WTC11 (cell line): Measurements from ENCODE around the gene IDH1. TPM values are rescaled to one million over a fixed set of nuclear protein-coding genes. Genes with fewer than 3 reads are reported as not detected.

Source experiments
- ATAC-seq: fragments of 200-7000 bp; cut with Tn5 transposase; 2 replicates; pipeline ENCODE4 v1.10.0; 2021; ENCODE audit warnings: mild to moderate bottlenecking, moderate library complexity
- CTCF ChIA-PET: fragments of 300-600 bp; sonication (Branson Sonifier 250); formaldehyde crosslinking; loops from one replicate; lab custom pipeline; 2021; ENCODE audit warnings: antibody characterized with exemption; lab: Charles Lee
- POLR2A ChIA-PET: fragments of 350-600 bp; sonication (Branson Sonifier 250); formaldehyde crosslinking; loops from one replicate; lab custom pipeline; 2021; ENCODE audit warnings: antibody characterized with exemption; lab: Charles Lee
- DNase-seq: peaks from one replicate; pipeline ENCODE4 v3.0.0; 2021; ENCODE audit warnings: low spot score
- H3K27ac Mint-ChIP-seq: 2 replicates; pipeline ENCODE4 v1.8.0; 2021; ENCODE audit warnings: mixed read lengths
- H3K27me3 Mint-ChIP-seq: 2 replicates; pipeline ENCODE4 v1.8.0; 2021; ENCODE audit warnings: low read depth, mild to moderate bottlenecking, moderate library complexity, mixed read lengths
- H3K36me3 Mint-ChIP-seq: 2 replicates; pipeline ENCODE4 v1.8.0; 2021; ENCODE audit warnings: mixed read lengths
- H3K4me1 Mint-ChIP-seq: 2 replicates; pipeline ENCODE4 v1.8.0; 2022; ENCODE audit warnings: mixed read lengths
- H3K4me3 Mint-ChIP-seq: 2 replicates; pipeline ENCODE4 v1.8.0; 2021; ENCODE audit warnings: mild to moderate bottlenecking, moderate library complexity, mixed read lengths
- H3K9me3 Mint-ChIP-seq: 2 replicates; pipeline ENCODE4 v1.8.0; 2021; ENCODE audit warnings: mixed read lengths
- AR ChIP-seq: fragments of 250-450 bp; sonication (Bioruptor Pico); IDR thresholded peaks from 2 replicates; pipeline ENCODE4 v1.9.0; 2021; ENCODE audit warnings: mild to moderate bottlenecking
- ATF1 ChIP-seq: sonication (generic); formaldehyde crosslinking; IDR thresholded peaks from 2 replicates; pipeline ENCODE4 v1.8.1; 2023; ENCODE audit warnings: mild to moderate bottlenecking, moderate library complexity, missing genetic modification reagents
- CBFB ChIP-seq: sonication (generic); formaldehyde crosslinking; IDR thresholded peaks from 2 replicates; pipeline ENCODE4 v1.8.1; 2022; ENCODE audit warnings: mild to moderate bottlenecking, low read depth, missing genetic modification reagents
- CTCF ChIP-seq: fragments of 200-600 bp; IDR thresholded peaks from 2 replicates; pipeline ENCODE4 v1.8.0; 2022; ENCODE audit warnings: antibody characterized with exemption
- ETV6 ChIP-seq: sonication (generic); formaldehyde crosslinking; IDR thresholded peaks from 2 replicates; pipeline ENCODE4 v1.8.1; 2022; ENCODE audit warnings: mild to moderate bottlenecking, missing genetic modification reagents
- FOXP1 ChIP-seq: sonication (generic); formaldehyde crosslinking; IDR thresholded peaks from 2 replicates; pipeline ENCODE4 v1.8.0; 2022; ENCODE audit warnings: missing genetic modification reagents, mild to moderate bottlenecking, moderate library complexity, borderline replicate concordance
- GABPB1 ChIP-seq: sonication (generic); formaldehyde crosslinking; IDR thresholded peaks from 2 replicates; pipeline ENCODE4 v1.8.1; 2023; ENCODE audit warnings: mild to moderate bottlenecking, missing genetic modification reagents
- GTF2I ChIP-seq: fragments of 250-450 bp; sonication (Bioruptor Pico); conservative IDR thresholded peaks from 2 replicates; pipeline ENCODE4 v1.4.0; 2021; ENCODE audit warnings: mild to moderate bottlenecking
- HMGA2 ChIP-seq: fragments of 250-450 bp; sonication (Bioruptor Pico); IDR thresholded peaks from 2 replicates; pipeline ENCODE4 v1.4.0; 2021; ENCODE audit warnings: mild to moderate bottlenecking, moderate library complexity
- MAX ChIP-seq: sonication (generic); formaldehyde crosslinking; IDR thresholded peaks from 2 replicates; pipeline ENCODE4 v1.8.0; 2022; ENCODE audit warnings: mild to moderate bottlenecking, missing genetic modification reagents
- MYBL2 ChIP-seq: sonication (generic); formaldehyde crosslinking; IDR thresholded peaks from 2 replicates; pipeline ENCODE4 v1.8.1; 2023; ENCODE audit warnings: mild to moderate bottlenecking, moderate library complexity, missing genetic modification reagents
- NFATC4 ChIP-seq: fragments of 250-450 bp; sonication (Bioruptor Pico); IDR thresholded peaks from 2 replicates; pipeline ENCODE4 v1.9.0; 2021; ENCODE audit warnings: mild to moderate bottlenecking
- NFE2L1 ChIP-seq: sonication (generic); formaldehyde crosslinking; IDR thresholded peaks from 2 replicates; pipeline ENCODE4 v1.8.1; 2023; ENCODE audit warnings: missing genetic modification reagents
- NR2C2 ChIP-seq: sonication (generic); formaldehyde crosslinking; IDR thresholded peaks from 2 replicates; pipeline ENCODE4 v1.8.0; 2022; ENCODE audit warnings: mild to moderate bottlenecking, missing genetic modification reagents
- NR3C1 ChIP-seq: sonication (generic); formaldehyde crosslinking; conservative IDR thresholded peaks from 2 replicates; pipeline ENCODE4 v1.8.1; 2023; ENCODE audit warnings: low read depth, mild to moderate bottlenecking, missing genetic modification reagents
- SOX15 ChIP-seq: fragments of 250-450 bp; sonication (Bioruptor Pico); IDR thresholded peaks from 2 replicates; pipeline ENCODE4 v1.9.0; 2021; ENCODE audit warnings: mild to moderate bottlenecking
- STAT6 ChIP-seq: sonication (generic); formaldehyde crosslinking; conservative IDR thresholded peaks from 2 replicates; pipeline ENCODE4 v1.8.1; 2023; ENCODE audit warnings: mild to moderate bottlenecking, low read depth, missing genetic modification reagents, moderate library complexity
- TCF7 ChIP-seq: sonication (generic); formaldehyde crosslinking; IDR thresholded peaks from 2 replicates; pipeline ENCODE4 v1.8.0; 2022; ENCODE audit warnings: mild to moderate bottlenecking, low read depth, missing genetic modification reagents, moderate library complexity
- ZNF416 ChIP-seq: fragments of 250-450 bp; sonication (Bioruptor Pico); IDR thresholded peaks from 2 replicates; pipeline ENCODE4 v1.9.0; 2021; ENCODE audit warnings: mild to moderate bottlenecking, inconsistent platforms
- total RNA-seq: library from RNA; stranded (reverse); gene quantifications from 3 replicates; pipeline ENCODE4 v1.2.3, GENCODE V29; 2021
- TF ChIP-seq, protein P1 (sequence below): sonication (generic); formaldehyde crosslinking; IDR thresholded peaks from 2 replicates; pipeline ENCODE4 v1.8.1; 2023; ENCODE audit warnings: mild to moderate bottlenecking, missing genetic modification reagents
- TF ChIP-seq, protein P2 (sequence below): sonication (generic); formaldehyde crosslinking; IDR thresholded peaks from 2 replicates; pipeline ENCODE4 v1.8.1; 2022; ENCODE audit warnings: mild to moderate bottlenecking, missing genetic modification reagents, moderate library complexity, borderline replicate concordance
- TF ChIP-seq, protein P3 (sequence below): sonication (generic); formaldehyde crosslinking; IDR thresholded peaks from 2 replicates; pipeline ENCODE4 v1.8.0; 2022; ENCODE audit warnings: mild to moderate bottlenecking, missing genetic modification reagents

The IDH1 gene
- total RNA-seq, 1 experiment from 2014 or later: 352 TPM

DNA sequence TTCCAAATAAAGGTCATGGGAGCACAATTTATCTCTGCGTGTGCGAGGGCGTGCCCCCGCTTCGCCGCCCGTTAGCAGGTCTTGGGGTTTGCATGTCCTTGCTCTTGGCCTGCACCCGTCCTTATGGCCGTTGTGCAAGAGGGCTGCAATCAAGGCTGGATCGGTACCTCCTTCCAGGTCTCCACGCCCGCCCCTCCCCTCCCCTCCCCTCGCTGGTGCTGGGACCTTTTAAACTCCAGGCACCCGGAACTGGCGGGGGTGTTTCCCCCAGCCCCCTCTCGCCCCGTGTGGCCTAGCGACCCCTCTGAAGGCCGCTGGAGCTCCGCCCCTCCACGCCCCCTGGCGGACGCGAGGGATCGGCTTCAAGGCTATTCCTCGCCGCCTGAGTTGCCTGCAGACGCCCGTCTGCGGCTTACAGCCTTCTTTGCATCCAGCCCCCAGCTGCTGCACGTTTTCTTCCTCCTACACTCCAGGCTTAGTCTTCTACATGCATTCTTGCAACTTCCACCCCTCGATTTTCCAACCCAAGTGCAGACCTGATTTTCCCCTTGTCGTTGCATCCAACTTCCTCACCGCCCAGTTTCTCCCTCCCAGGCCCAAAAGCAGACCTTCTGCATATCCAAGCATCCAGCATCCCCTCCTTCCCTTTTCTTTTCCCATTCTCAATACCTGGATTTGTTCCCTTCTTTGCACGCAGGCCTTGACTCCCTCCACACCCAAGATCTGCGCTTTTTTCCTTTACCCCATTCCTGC is 577 bp downstream of the IDH1 start:
- H3K4me3 Mint-ChIP-seq: peak overlapping the region; percentile 99
- POLR2A ChIA-PET: interaction anchor here (0.6 to 3.3 kb wide), 8 partner anchors 11 to 543 kb away, joined by 3 to 38 read pairs (median 6); partner anchors contain the start of gene PIKFYVE
- peak; percentile 6; the same call in 1 of the 2 replicates for TF ChIP-seq FOXP1 (CRISPR knock-in tag)
- no peak; the same call in 1 of the 2 replicates for TF ChIP-seq CBFB (CRISPR knock-in tag)
- no peak for TF ChIP-seq SOX15 (CRISPR knock-in tag)
- TF ChIP-seq GABPB1 (CRISPR knock-in tag): peak; percentile 94
- no peak for TF ChIP-seq ZNF416 (CRISPR knock-in tag)
- no peak for TF ChIP-seq NR2C2 (CRISPR knock-in tag)
- TF ChIP-seq, protein P1, sequence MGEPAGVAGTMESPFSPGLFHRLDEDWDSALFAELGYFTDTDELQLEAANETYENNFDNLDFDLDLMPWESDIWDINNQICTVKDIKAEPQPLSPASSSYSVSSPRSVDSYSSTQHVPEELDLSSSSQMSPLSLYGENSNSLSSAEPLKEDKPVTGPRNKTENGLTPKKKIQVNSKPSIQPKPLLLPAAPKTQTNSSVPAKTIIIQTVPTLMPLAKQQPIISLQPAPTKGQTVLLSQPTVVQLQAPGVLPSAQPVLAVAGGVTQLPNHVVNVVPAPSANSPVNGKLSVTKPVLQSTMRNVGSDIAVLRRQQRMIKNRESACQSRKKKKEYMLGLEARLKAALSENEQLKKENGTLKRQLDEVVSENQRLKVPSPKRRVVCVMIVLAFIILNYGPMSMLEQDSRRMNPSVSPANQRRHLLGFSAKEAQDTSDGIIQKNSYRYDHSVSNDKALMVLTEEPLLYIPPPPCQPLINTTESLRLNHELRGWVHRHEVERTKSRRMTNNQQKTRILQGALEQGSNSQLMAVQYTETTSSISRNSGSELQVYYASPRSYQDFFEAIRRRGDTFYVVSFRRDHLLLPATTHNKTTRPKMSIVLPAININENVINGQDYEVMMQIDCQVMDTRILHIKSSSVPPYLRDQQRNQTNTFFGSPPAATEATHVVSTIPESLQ (CRISPR knock-in tag): no peak
- no peak for TF ChIP-seq HMGA2 (CRISPR knock-in tag)
- TF ChIP-seq, protein P2, sequence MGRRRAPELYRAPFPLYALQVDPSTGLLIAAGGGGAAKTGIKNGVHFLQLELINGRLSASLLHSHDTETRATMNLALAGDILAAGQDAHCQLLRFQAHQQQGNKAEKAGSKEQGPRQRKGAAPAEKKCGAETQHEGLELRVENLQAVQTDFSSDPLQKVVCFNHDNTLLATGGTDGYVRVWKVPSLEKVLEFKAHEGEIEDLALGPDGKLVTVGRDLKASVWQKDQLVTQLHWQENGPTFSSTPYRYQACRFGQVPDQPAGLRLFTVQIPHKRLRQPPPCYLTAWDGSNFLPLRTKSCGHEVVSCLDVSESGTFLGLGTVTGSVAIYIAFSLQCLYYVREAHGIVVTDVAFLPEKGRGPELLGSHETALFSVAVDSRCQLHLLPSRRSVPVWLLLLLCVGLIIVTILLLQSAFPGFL (CRISPR knock-in tag): no peak
- TF ChIP-seq NR3C1 (CRISPR knock-in tag): 0 out of 2 replicates have a peak, but pooled peaks have one; percentile 67
- TF ChIP-seq MAX (CRISPR knock-in tag): peak; percentile 52; the same call in 1 of the 2 replicates
- no peak for TF ChIP-seq ATF1
- 0 out of 2 replicates have a peak, but pooled peaks have one; percentile 27 for TF ChIP-seq TCF7 (CRISPR knock-in tag)
- no peak for TF ChIP-seq AR (CRISPR knock-in tag)
- TF ChIP-seq, protein P3, sequence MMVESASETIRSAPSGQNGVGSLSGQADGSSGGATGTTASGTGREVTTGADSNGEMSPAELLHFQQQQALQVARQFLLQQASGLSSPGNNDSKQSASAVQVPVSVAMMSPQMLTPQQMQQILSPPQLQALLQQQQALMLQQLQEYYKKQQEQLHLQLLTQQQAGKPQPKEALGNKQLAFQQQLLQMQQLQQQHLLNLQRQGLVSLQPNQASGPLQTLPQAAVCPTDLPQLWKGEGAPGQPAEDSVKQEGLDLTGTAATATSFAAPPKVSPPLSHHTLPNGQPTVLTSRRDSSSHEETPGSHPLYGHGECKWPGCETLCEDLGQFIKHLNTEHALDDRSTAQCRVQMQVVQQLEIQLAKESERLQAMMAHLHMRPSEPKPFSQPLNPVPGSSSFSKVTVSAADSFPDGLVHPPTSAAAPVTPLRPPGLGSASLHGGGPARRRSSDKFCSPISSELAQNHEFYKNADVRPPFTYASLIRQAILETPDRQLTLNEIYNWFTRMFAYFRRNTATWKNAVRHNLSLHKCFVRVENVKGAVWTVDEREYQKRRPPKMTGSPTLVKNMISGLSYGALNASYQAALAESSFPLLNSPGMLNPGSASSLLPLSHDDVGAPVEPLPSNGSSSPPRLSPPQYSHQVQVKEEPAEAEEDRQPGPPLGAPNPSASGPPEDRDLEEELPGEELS (CRISPR knock-in tag): no peak
- TF ChIP-seq NFATC4 (CRISPR knock-in tag): no peak
- TF ChIP-seq STAT6 (CRISPR knock-in tag): no peak
- TF ChIP-seq NFE2L1 (CRISPR knock-in tag): peak; percentile 68; the same call in 1 of the 2 replicates
- peak; percentile 59; the same call in 1 of the 2 replicates for TF ChIP-seq CTCF
- TF ChIP-seq MYBL2: no peak
- no peak for TF ChIP-seq ETV6
- no peak for TF ChIP-seq GTF2I (CRISPR knock-in tag)

More for the DNA sequence above, 577 bp downstream of the IDH1 start:
- H3K27ac Mint-ChIP-seq: peak overlapping the region; percentile 99
- no peaks in the 10 kb centered on the region for H3K9me3 Mint-ChIP-seq
- no peaks in the 10 kb centered on the region for H3K27me3 Mint-ChIP-seq
- peak; percentile 72 for ATAC-seq
- peaks cover 43% of the 10 kb centered on the region for H3K36me3 Mint-ChIP-seq
- CTCF ChIA-PET: interaction anchor here (0.6 to 3.9 kb wide), 28 partner anchors 13 to 629 kb away, joined by 3 to 91 read pairs (median 4); partner anchors contain the start of genes CRYGA, CRYGD, METTL21A and PIKFYVE
- peak; percentile 96 for DNase-seq
- H3K4me1 Mint-ChIP-seq: peaks cover 46% of the 10 kb centered on the region
